Activated CD4-positive, CD25-positive, alpha-beta regulatory T cell treated with anti-CD3 and anti-CD28 coated beads, Interleukin-2, amount 50 U/mL, for 16 hours (primary cell): ENCODE measurements around the gene PALLD.

Experiments
- DNase-seq: peaks from one replicate; pipeline ENCODE4 v3.0.0-alpha.2; 2020; ENCODE audit warnings: low read depth, low spot score

Gene PALLD

GRCh38 chr4:168646001-168646768, 149.3 kb downstream of the PALLD start:
- no peak for DNase-seq

DNA sequence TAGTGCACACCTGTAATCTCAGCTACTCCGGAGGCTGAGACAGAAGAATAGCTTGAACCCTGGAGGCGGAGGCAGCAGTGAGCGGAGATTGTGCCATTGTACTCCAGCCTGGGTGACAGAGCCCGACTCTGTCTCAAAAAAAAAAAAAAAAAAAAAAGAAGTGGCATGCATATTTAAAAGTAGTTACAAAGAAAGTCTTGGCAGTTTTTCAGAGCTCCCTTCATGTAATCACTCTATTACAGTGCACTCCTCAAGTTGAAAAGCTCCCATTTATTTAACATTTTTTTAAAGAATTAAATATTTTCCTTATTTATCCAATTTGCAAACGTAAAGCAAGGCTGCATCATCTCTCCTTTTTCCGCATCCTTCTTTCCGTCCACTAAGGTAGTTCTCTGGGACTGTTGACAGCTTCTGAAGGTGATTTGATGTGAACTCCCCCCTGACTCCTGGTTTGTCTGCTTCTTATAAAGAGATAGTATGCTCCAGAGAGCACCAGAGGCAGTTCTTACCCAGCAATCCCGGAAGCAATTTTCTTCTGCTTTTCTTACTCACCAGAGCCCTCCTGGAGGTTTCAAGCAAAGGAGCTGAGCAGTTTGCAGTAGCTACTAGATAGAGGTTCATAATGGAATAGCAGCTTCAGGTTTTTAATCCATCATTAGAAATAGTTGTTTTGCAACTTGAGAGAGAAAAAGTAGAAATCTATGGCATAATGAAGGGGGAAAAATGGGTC, 151.0 kb downstream of the PALLD start:
- DNase-seq, result no peak

- DNase-seq, result no peak
Measured at GRCh38 chr4:168648494-168648893, 151.6 kb downstream of the PALLD start.

- no peak for DNase-seq
Measured at GRCh38 chr4:168648929-168649328, 152.1 kb downstream of the PALLD start.

DNA sequence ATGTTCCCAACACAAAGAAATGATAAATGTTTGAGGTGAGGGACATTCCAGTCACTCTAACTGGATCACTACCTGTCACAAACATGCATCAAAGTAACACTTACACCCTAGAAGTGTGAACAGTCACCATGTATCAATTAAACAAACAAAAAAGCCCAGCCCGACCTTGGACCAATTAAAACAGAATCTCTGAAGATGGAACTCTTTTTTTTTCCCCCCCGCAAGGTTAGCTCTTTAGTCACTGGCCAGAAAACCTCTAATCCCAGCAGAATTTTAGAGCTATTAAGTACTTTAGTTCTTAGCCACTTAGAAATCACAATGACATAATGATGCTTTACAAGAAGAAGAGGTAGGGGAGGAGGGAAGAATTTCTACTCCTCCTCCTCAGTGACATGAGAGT, 154.5 kb downstream of the PALLD start:
- DNase-seq, result no peak

GRCh38 chr4:168651864-168652263, 155.0 kb downstream of the PALLD start:
- no peak for DNase-seq

DNA sequence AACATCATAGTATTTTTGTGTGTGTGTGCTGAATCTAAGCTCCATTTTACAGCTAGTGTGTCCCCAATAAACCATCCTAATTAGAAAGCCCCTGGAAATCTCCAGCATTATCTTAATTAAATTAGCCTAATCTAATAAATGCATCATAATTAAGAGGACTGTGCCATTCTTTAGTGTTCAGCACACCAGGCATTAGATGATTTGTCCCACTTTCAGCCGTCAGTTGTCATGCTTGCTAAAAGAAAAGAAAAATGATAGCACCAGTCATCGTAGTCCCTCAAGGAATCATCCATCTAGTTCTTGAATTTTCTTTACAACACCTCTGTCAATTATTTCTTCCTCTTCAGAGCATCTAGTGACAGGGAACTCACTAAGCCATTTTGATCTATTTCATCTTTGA, 155.9 kb downstream of the PALLD start:
- no peak for DNase-seq

GRCh38 chr4:168654104-168654847, 157.4 kb downstream of the PALLD start:
- DNase-seq, result no peak

- no peak for DNase-seq
Measured at GRCh38 chr4:168654848-168655174, 158.0 kb downstream of the PALLD start.

DNA sequence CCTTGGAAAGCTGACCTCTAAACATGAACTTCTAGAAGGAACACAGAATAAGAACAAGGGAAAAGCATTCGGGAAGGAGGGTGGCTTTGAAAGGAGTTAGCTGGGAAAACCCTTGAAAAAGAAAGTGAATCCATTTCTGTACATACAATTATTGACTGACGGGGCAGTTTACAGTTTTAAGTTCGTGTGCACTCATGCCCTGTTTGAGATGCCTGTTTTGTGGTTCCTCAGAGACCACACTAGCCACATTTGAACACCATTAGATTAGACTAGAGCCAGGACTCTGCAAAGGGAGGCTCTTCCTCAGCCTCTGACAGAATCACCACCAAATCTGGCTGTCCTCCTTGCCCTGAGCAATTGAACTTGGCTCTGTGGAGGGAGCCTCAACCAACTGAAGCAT, 158.3 kb downstream of the PALLD start:
- no peak for DNase-seq

- no peak for DNase-seq
Measured at GRCh38 chr4:168656055-168656660, 159.3 kb downstream of the PALLD start.

GRCh38 chr4:168656946-168657473, 160.2 kb downstream of the PALLD start:
- no peak for DNase-seq

GRCh38 chr4:168658751-168659150, 161.9 kb downstream of the PALLD start:
- DNase-seq, result no peak

GRCh38 chr4:168659741-168660465, 163.1 kb downstream of the PALLD start:
- DNase-seq, result no peak

DNA sequence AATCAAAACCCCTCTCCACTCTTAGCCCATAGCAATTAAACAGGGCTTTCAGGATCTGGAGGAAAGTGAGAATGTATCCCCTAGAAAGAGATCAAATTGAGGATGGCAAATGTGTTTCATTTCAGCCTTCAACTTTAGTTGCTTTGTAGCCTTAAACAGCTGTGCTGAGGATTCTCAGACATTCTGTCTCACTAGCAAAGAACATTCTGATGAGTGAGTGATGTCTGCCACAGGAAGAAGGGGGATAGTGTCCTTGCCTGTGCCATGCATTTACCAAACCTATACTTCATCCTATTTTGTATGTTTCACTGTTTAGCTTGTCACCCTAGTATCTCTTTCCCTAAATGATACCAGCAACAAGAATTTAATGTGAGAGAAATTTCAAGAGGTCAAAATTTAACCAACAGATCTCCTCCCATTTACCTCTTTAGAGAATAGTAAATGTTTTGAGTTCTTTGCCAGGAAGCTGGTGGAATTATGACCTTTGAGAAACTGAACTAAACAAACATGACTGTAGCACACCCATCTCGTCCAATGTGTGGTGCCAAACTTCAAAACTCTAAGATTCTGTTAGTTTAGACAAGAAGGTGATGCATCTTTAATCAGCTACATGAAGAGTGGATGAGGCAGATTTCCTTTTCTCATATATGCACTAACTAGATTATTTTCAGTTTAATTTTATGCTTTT, 165.6 kb downstream of the PALLD start:
- DNase-seq, result no peak

- no peak for DNase-seq
Measured at GRCh38 chr4:168664242-168664891, 167.5 kb downstream of the PALLD start.

DNA sequence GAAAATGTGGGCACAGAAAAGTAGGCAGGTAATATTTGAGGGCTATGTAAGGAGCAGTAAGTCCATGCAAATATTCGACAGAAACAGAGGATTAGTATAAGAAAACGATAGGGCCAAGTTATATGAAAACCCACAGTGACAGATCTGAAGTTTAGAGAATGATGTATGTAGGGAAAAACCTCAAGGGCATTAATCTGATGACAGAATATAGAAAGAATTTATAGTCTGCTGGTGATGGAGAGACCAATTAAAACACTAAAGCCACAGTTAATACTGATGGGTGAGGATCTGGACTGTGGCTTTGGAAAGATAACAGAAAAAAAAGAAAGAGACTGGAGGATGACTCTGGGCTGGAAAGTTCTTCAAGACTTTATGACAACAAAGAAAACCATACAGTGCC, 169.7 kb downstream of the PALLD start:
- DNase-seq, result no peak

DNA sequence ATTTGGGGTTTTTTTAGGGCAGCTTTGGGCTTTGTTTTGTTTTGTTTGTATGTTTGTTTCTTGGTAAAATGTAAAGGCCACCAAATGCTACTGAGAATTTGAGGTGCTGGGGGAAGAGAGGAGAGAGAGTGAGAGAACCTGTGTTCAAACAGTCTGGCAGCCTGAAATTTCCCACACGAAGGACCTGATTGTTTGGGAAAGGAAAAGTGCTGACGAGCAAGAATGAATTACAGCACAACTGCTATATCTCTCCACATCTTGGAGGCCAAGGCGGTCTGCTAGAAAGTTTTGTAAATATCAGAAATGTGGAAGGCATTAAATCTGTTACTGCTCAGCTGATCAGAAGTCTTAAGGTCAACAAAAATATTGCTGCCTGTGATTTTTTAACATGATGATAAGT, 170.5 kb downstream of the PALLD start:
- no peak for DNase-seq

DNA sequence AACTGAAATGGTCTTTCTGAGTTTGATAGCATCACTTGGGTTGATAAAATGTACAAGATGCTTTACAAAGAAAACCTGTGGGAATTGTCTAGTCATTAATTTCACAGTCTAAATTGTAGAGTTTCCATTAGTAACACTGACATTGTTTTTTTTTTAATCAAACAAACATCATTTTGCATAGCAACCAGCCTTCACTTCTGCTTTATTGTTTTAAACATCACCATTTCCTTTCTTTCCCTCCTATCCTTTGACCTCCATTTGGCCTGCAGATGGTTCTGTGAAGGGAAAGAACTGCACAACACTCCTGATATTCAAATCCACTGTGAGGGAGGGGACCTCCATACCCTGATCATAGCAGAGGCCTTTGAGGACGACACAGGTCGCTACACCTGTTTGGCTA, 171.1 kb downstream of the PALLD start:
- DNase-seq, result no peak

- DNase-seq, result no peak
Measured at GRCh38 chr4:168673476-168673875, 176.6 kb downstream of the PALLD start.
